Activated naive CD8-positive, alpha-beta T cell treated with anti-CD3 and anti-CD28 coated beads, Interleukin-2, amount 50 U/mL, for 24 hours (primary cell): ENCODE results near the gene GNL3.
"Not testable (repeated sequence)": the region's sequence is repeated elsewhere in the genome, so short reads cannot be mapped to it uniquely, and the experiment has no call there.

Experiments used
- ATAC-seq: fragments of 150-1000 bp; cut with Tn5 transposase; one replicate; pipeline ENCODE4 v1.10.0; 2021
- DNase-seq: peaks from one replicate; pipeline ENCODE4 v3.0.0; 2021
- H3K27ac Mint-ChIP-seq: one replicate; pipeline ENCODE4 v1.8.0; 2021; ENCODE audit warnings: mild to moderate bottlenecking, mixed read lengths
- H3K27me3 Mint-ChIP-seq: one replicate; pipeline ENCODE4 v1.8.0; 2021; ENCODE audit warnings: mixed read lengths
- H3K36me3 Mint-ChIP-seq: one replicate; pipeline ENCODE4 v1.8.0; 2021; ENCODE audit warnings: low read depth, mixed read lengths
- H3K4me1 Mint-ChIP-seq: one replicate; pipeline ENCODE4 v1.8.0; 2021; ENCODE audit warnings: mixed read lengths
- H3K4me3 Mint-ChIP-seq: one replicate; pipeline ENCODE4 v1.8.0; 2021; ENCODE audit warnings: mild to moderate bottlenecking, moderate library complexity, mixed read lengths
- H3K9me3 Mint-ChIP-seq: one replicate; pipeline ENCODE4 v1.8.0; 2021; ENCODE audit warnings: mixed read lengths

GNL3 gene

GRCh38 chr3:52685709-52686691 lies at the start of gene GNL3, which contains the start of gene PBRM1:
GNL3 (plus strand) TSS chr3:52686032; CDS start chr3:52686093, 61 bp downstream.
PBRM1 (minus strand) TSS chr3:52685913.
- H3K4me3 Mint-ChIP-seq: peak within 1 kb of the TSS; percentile 99
- H3K9me3 Mint-ChIP-seq: no peaks in the 10 kb centered on the region
- ATAC-seq (peak; percentile 79), DNase-seq (peak; percentile 93)
- H3K36me3 Mint-ChIP-seq: peaks cover 57% of the 10 kb centered on the region
- H3K4me1 Mint-ChIP-seq: peaks cover 83% of the 10 kb centered on the region
- H3K27ac Mint-ChIP-seq: peak within 1 kb of the TSS; percentile 98
- no peaks in the 10 kb centered on the region for H3K27me3 Mint-ChIP-seq

- Mint-ChIP-seq H3K27me3 (no peaks in the 10 kb centered on the region), H3K4me3 (no peak overlapping the region), H3K36me3 (peaks cover 31% of the 10 kb centered on the region), H3K9me3 (no peaks in the 10 kb centered on the region), H3K27ac (no peak overlapping the region), H3K4me1 (no peaks in the 10 kb centered on the region)
- ATAC-seq (no peak), DNase-seq (no peak)
Observed at GRCh38 chr3:52636673-52637072, 49.2 kb upstream of the GNL3 start.

GRCh38 chr3:52645549-52645948 lies 40.3 kb upstream of the GNL3 start:
- Mint-ChIP-seq H3K4me3 (no peak overlapping the region), H3K9me3 (no peaks in the 10 kb centered on the region), H3K4me1 (no peaks in the 10 kb centered on the region), H3K27ac (no peak overlapping the region), H3K27me3 (no peaks in the 10 kb centered on the region), H3K36me3 (peaks cover 55% of the 10 kb centered on the region)
- no peak for ATAC-seq
- no peak for DNase-seq

DNA sequence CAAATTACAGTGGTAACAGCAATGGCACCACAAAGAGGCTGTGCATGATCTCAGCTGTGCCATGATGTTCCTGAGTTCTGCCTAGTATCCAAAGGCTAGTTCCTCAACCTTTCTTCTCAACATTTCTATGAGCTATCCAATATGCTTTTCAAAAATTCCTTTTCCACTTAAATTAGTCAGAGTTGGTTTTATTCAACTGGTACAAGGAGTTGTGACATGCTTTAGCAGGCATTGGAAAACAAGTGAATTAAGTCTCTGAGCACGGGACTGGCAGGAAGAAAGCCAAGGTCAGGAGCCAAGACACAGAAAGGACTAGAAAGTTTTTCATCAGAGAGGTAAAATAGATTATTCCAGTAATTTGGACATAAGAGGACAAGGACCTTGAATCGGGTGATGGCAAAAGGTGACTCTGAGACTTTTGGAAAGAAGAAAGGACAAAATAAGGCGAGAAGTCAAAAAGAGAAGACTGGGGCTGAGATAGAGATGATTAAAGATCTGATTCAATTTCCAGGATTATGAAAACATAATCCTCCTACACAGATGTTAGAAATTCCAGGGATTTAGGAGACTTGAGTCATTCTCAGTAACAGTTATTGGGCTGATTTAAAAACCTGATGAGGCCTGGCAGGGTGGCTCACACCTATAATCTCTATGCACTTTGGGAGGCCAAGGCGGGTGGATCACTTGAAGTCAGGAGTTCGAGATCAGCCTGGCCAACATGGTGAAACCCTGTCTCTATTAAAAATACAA lies 36.2 kb upstream of the GNL3 start:
- H3K4me1 Mint-ChIP-seq: no peaks in the 10 kb centered on the region
- no peak overlapping the region for H3K27ac Mint-ChIP-seq
- no peaks in the 10 kb centered on the region for H3K27me3 Mint-ChIP-seq
- H3K4me3 Mint-ChIP-seq: no peak overlapping the region
- ATAC-seq (no peak), DNase-seq (no peak)
- peaks cover 54% of the 10 kb centered on the region for H3K36me3 Mint-ChIP-seq
- H3K9me3 Mint-ChIP-seq: no peaks in the 10 kb centered on the region

DNA sequence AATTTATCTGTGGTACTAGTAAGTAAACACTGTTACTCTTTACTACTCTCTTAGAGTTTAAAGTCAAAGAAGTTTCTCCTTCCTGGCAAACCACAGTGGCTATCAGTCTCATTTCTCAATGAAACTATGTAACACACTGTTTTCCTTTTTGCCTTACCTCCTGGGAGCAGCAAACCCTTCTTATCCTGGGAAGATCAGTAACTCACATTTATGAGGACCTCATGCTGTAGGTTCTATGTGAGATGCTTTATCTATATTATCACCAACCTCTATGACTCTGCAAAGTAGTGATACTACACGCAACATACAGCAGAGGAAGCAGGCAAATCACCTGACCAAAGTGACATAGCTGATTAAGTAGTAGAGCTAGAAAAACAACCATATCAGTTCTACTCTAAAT lies 35.4 kb upstream of the GNL3 start:
- Mint-ChIP-seq H3K9me3 (no peaks in the 10 kb centered on the region), H3K4me1 (no peaks in the 10 kb centered on the region), H3K27ac (peak overlapping the region; percentile 6), H3K27me3 (no peaks in the 10 kb centered on the region), H3K36me3 (peaks cover 50% of the 10 kb centered on the region), H3K4me3 (no peak overlapping the region)
- DNase-seq (no peak), ATAC-seq (no peak)

- H3K4me3 Mint-ChIP-seq: no peak overlapping the region
- no peak for DNase-seq
- no peaks in the 10 kb centered on the region for H3K27me3 Mint-ChIP-seq
- H3K36me3 Mint-ChIP-seq: peaks cover 50% of the 10 kb centered on the region
- peaks cover 7% of the 10 kb centered on the region for H3K4me1 Mint-ChIP-seq
- H3K9me3 Mint-ChIP-seq: no peaks in the 10 kb centered on the region
- no peak for ATAC-seq
- no peak overlapping the region for H3K27ac Mint-ChIP-seq
Observed at GRCh38 chr3:52651592-52651991, 34.2 kb upstream of the GNL3 start.

DNA sequence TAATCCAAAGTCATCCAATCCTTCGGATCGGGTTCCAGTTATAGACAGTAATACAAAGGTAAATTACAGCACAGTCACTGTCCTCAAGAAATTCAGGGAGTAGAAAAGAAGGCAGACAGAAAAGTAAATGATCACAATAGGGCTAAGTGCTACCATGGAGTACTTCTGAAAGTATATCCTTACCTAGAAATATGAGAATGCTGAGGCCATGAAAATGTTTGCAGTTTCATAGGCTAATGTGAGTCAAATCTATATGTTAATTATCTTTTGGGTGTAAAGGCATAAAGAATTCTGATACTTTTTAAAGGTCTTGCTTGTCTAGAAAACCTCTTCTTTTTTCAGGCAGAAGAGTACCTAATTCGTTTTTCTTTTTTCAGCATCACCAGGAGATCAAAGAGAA lies 29.9 kb upstream of the GNL3 start:
- H3K4me3 Mint-ChIP-seq: no peak overlapping the region
- no peak for DNase-seq
- no peak for ATAC-seq
- H3K27ac Mint-ChIP-seq: peak overlapping the region; percentile 32
- H3K4me1 Mint-ChIP-seq: peaks cover 7% of the 10 kb centered on the region
- H3K36me3 Mint-ChIP-seq: peaks cover 28% of the 10 kb centered on the region
- H3K27me3 Mint-ChIP-seq: no peaks in the 10 kb centered on the region
- no peaks in the 10 kb centered on the region for H3K9me3 Mint-ChIP-seq

- Mint-ChIP-seq H3K36me3 (peaks cover 43% of the 10 kb centered on the region), H3K27me3 (no peaks in the 10 kb centered on the region), H3K4me3 (no peak overlapping the region), H3K27ac (no peak overlapping the region), H3K4me1 (peaks cover 7% of the 10 kb centered on the region), H3K9me3 (no peaks in the 10 kb centered on the region)
- ATAC-seq: no peak
- no peak for DNase-seq
Observed at GRCh38 chr3:52660046-52660445, 25.8 kb upstream of the GNL3 start.

GRCh38 chr3:52663098-52663497 lies 22.7 kb upstream of the GNL3 start:
- Mint-ChIP-seq H3K9me3 (no peaks in the 10 kb centered on the region), H3K27ac (no peak overlapping the region), H3K36me3 (peaks cover 39% of the 10 kb centered on the region), H3K4me1 (no peaks in the 10 kb centered on the region), H3K27me3 (no peaks in the 10 kb centered on the region), H3K4me3 (no peak overlapping the region)
- ATAC-seq (no peak), DNase-seq (no peak)

GRCh38 chr3:52670621-52671521 lies 15.0 kb upstream of the GNL3 start:
- H3K9me3 Mint-ChIP-seq: no peaks in the 10 kb centered on the region
- peaks cover 40% of the 10 kb centered on the region for H3K36me3 Mint-ChIP-seq
- ATAC-seq: peak; percentile 95
- peak overlapping the region; percentile 64 for H3K4me3 Mint-ChIP-seq
- no peaks in the 10 kb centered on the region for H3K27me3 Mint-ChIP-seq
- DNase-seq: peak; percentile 24
- peak overlapping the region; percentile 94 for H3K27ac Mint-ChIP-seq
- peaks cover 31% of the 10 kb centered on the region for H3K4me1 Mint-ChIP-seq

DNA sequence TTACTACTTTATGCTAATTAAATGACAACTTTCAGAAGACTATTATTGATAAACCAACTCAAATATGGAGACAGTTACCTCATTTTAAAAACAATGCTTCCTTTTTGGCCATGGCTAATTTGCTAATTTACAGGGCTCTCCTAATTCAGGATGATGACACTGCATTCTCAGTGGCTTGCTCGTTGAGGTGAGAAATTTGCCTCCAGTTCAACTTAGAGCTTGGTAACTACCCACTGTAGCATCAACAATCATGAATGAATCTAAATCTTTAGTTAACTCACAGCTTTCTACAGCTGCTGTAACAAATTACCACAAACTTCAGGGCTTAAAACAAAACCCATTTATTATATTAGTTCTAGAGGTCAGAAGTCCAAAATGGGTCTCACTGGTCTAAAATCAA lies 14.2 kb upstream of the GNL3 start:
- no peaks in the 10 kb centered on the region for H3K27me3 Mint-ChIP-seq
- DNase-seq (no peak), ATAC-seq (no peak)
- peaks cover 46% of the 10 kb centered on the region for H3K36me3 Mint-ChIP-seq
- peaks cover 31% of the 10 kb centered on the region for H3K4me1 Mint-ChIP-seq
- H3K27ac Mint-ChIP-seq: peak overlapping the region; percentile 94
- peak overlapping the region; percentile 40 for H3K4me3 Mint-ChIP-seq
- no peaks in the 10 kb centered on the region for H3K9me3 Mint-ChIP-seq

GRCh38 chr3:52676201-52676600 lies 9.6 kb upstream of the GNL3 start:
- H3K27ac Mint-ChIP-seq, DNase-seq, ATAC-seq, H3K27me3 Mint-ChIP-seq, H3K4me3 Mint-ChIP-seq, H3K9me3 Mint-ChIP-seq: not testable (repeated sequence)
- peaks cover 31% of the 10 kb centered on the region for H3K4me1 Mint-ChIP-seq
- peaks cover 56% of the 10 kb centered on the region for H3K36me3 Mint-ChIP-seq

DNA sequence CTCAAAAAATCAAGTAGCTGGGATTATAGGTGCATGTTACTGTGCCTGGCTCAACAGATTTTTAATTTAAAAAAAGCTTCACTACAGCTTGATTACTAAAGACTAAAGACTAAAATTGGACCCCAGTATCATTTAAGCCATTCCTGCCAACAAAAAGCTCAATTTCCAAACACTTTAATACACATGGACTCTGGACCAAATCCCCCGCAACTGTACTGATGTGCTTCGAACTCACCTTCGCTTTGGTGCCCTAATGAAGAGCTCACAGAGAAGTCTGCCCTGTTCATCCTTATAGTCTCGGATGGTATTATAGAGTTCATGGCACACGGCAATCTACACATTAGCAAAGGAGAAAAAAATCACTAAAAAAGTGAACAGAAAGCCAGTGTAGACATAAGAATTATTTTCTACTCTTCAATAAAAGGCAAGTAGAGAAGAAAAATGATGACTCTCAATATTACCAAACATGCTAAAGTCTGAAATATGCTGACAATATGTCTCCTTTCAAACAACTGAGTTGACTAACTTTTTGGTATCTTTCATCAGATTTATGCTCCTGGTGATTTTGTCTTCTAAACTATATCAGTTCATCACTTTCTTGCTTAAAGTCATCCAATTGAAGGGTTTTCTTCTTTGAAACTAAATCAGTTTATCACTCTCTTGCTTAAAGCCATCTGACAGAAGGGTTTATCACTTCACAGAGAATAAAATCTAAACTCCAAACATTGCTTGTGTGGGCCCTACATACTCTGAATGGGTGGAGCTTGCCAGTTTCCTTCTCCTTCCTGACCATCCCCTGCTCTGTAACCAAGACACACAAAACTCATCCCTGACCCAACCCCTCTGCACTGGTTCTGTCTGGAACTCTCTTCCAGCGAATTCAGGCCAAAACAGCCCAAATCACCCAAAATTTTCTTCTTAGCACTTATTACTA lies 7.3 kb upstream of the GNL3 start:
- Mint-ChIP-seq H3K27me3 (no peaks in the 10 kb centered on the region), H3K27ac (no peak overlapping the region), H3K36me3 (peaks cover 42% of the 10 kb centered on the region), H3K4me1 (peaks cover 38% of the 10 kb centered on the region), H3K9me3 (no peaks in the 10 kb centered on the region), H3K4me3 (no peak overlapping the region)
- no peak for ATAC-seq
- no peak for DNase-seq
